Activated CD8-positive, alpha-beta memory T cell treated with anti-CD3 and anti-CD28 coated beads, Interleukin-2, amount 50 U/mL, for 1 hour (primary cell): ENCODE measurements around the gene TSHZ2.

Experiments
- DNase-seq: peaks from one replicate; pipeline ENCODE4 v3.0.0-alpha.2; 2020; ENCODE audit errors: extremely low read depth

Gene TSHZ2

DNA sequence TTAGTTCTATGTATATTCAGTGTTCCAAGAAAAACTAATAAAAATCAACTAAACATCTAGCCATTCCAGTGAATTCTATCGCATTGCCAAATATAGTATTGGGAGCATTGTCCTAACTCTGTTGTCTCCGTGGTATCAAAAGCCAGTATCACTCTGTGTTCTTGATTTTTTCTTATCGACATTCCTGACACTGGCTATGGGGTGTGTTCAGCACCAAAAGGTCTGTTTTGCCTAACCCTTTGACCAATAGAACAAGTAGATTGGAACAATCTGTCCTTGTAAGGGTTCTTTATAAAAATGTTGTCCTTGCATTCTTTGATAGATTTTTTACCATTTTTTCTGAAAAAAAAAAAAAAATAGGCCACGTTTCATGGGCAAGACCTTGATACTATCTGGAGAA is 161.5 kb downstream of the TSHZ2 start:
- DNase-seq: no peak

GRCh38 chr20:53136473-53136872 is 164.3 kb downstream of the TSHZ2 start:
- DNase-seq: no peak

DNA sequence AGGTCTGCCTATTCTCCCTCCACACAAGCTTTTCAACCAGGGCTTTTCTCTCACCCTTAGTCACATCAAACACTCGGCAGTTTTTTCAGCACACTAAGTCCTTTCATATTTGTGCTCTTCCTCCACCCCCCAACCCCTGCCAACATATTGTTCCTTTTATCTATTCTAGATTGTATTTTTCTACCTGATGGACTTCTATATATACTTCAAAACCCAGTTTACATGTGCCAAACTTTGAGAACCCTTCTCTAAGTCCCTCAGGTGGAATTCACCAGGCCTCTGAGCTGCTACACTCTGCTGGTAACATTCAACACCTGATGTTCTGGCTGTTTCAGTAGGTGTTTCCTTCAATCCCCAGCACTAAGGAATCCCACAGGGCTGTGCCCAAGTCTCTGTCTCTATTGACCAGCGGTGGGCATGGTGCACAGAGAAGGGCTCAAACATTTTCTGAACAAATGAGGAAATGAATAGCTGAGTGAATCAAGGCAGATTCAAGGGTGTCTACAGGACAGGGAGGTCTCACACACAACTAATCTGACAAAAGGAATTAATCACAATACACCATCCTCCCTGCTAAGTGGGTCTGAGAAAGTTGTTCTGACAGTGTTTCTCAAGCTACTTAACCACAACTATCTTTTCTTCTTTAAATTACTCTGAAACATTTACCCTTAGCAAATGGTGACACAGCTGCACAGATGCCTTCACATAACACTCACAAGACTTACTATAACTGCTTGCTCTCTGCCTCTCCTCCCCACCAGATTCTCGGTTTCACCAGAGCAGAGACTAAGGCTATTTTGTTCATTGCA is 166.5 kb downstream of the TSHZ2 start:
- DNase-seq: no peak

DNA sequence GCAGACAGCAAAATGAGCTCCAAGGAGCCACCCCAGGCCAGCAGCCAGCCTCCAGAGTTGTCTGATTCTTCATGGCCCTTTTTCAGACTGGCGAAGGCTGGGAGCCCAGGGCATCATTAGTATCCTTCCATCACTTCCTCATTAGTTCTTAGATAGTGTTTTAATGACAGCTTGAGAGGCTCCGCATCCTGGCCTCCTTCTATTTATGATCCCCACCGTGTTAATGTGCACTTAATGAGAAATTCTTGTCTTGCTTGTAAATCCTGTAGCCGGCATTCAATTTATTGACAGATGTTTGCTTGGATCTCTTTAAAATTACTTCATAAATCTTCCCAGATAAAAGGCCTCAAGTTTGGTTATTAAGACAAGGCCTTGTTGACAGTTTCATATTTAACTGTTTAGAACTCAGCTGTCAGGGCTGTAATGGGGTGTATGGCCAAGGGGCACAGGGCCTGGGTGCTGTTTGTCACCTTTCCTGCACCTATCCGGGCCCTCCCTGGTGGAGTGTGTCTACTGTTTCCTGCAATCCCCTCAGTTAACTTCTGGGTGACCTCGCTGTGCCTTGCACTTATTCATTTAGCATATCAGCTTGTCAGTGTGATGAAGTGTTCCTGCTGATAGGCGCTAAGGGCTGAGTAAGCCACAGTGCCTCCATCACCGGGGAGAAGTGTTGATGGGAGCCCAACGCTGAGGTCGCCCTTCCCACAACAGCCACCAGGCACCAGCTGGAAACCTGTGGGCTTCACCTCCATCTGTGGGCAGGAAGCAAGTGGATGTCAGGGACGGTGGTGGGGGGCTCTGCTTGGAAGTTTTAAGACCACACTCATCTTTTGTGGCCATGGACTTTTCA is 169.3 kb downstream of the TSHZ2 start:
- DNase-seq: no peak

DNA sequence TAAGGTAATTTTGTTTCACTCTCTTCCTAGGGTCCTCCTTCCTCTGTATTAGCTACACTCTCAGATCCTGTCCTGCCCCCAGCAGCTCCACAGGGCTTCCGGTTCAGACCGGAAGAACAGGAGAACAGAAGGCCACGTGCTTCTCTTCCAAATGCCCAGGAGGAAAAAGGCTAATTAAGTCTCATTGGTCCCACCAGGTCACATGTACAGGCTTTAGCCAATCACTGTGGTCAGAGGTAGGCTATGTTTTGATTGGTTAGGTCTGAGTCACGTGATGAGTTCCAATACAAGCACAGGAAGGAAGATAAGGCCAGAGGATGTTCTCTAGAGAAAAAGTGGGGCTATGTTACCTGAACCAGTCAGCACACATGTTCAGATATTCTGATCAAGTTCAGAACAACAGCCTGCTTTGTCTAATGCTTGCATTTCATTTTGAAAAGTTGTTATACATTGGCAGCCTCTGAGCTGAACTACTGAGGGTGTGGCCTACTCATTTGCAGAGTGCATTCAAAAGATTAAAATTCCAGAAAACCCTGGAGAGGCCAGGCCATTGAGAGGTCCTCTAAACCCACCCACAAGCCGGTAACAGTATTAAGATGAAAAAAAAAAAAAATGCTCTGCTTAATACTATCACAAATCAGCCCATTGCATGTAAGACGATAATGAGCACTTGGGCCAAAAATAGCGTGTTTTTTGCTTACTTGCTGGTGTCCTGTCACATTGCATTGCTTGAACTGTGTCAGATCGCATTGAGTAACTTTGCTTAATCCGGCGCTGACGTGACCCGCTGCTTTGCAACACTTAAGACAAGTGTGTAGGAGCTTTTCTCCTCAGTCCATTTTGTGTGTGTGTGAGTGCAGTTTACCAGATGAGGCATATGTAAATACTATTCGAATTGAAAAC is 170.3 kb downstream of the TSHZ2 start:
- no peak for DNase-seq

DNA sequence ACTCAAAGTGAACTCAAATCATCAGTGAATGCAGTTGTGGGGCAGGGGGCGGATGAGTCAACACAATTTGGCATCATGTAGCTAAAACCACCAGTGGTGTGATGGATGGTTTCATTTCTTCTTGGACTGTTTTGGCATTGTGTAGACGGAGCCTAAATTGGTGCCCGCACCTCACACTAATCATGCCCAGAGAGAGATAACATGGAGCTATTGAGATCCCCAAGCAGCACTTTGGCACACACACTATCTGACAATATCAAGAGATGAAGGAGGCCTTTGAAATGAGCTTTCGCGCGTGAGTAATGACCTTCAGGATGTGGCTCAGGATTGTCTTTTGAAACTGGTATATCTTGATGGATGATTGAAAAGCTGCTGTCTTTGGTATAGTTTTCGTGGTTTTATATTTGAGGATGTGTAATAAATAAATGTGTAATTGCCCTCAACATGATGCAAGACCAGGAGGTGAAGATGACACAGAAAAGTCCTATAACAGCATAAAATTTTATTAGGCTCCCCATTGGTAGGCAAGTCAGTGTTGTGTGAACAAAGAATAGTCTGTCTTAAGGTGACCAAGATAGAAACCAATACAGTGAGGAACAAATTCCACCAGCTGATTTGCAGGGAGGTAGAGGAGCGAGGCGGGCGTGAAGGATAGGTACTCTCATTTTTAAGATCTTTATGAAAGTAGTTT is 174.2 kb downstream of the TSHZ2 start:
- no peak for DNase-seq

- DNase-seq: no peak
These were observed 176.6 kb downstream of the TSHZ2 start for GRCh38 chr20:53148771-53149147.

- DNase-seq: no peak
These were observed 177.2 kb downstream of the TSHZ2 start for GRCh38 chr20:53149148-53149889.

- DNase-seq: no peak
These were observed 177.7 kb downstream of the TSHZ2 start for GRCh38 chr20:53149890-53150205.

DNA sequence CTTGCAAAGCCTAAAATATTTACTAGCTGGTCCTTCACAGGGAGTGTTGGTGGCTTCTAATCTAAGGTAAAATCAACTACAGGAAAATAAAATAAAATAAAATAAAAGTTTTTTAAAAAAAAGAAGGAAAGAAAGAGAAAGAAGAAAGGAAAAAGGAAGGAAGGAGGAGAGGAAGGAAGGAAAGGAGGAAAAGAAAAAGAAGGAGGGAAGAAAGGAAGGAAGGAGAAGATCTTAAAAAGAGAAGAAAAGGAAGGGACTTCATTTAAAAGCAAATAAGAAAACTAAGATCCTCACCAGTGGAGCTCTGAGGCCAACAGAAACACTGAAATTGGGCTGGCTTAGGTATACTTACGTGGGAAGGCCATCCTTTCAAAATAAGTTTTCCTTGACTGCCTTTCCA is 178.4 kb downstream of the TSHZ2 start:
- DNase-seq: no peak

- no peak for DNase-seq
These were observed 180.1 kb downstream of the TSHZ2 start for GRCh38 chr20:53152228-53152627.

GRCh38 chr20:53154540-53154939 is 182.4 kb downstream of the TSHZ2 start:
- DNase-seq: no peak

GRCh38 chr20:53157443-53158408 is 185.6 kb downstream of the TSHZ2 start:
- no peak for DNase-seq

DNA sequence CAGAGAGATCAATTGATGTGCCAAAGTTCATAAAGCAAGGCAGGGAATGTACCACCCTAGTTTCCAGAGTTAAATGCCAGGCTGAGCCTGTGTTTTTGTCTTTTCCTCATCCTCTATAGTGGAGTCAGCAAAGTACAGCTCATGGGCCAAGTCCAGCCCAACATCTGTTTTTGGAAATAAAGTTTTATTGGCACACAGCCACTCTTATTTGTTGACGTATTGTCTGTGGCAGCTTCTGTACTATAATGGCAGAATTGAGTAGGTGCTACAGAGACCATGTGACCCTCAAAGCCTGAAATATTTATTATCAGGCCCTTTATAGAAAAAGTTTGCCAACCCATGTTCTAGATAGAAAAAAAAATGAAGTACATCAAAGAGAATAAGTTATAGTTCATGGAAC is 187.0 kb downstream of the TSHZ2 start:
- no peak for DNase-seq

GRCh38 chr20:53161073-53161472 is 188.9 kb downstream of the TSHZ2 start:
- no peak for DNase-seq

- DNase-seq: no peak
These were observed 189.3 kb downstream of the TSHZ2 start for GRCh38 chr20:53161473-53161872.

GRCh38 chr20:53162251-53162835 is 190.2 kb downstream of the TSHZ2 start:
- no peak for DNase-seq

GRCh38 chr20:53163486-53163885 is 191.3 kb downstream of the TSHZ2 start:
- DNase-seq: no peak

DNA sequence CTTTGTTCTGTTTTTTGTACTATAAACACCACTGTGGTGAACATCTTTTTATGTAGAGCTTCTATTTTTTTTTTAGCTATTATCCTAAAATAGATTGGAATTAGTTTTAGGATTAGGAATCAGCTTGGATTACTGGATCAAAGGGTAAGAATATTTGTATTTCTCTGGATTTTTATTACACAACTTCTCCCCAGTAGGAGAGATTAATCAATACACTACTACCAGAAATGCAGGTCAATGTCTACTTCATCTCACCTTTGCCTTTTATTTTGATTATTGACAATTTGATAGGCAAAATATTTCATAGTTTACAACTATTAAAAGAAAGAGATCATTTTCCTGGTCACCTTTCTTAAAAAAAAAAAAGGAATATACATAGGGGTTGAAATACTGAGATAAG is 191.9 kb downstream of the TSHZ2 start:
- no peak for DNase-seq
